CD14-positive monocyte (primary cell): ENCODE data around the gene GDA. TPM values are rescaled to one million over a fixed set of nuclear protein-coding genes. Genes with fewer than 3 reads are reported as not detected.

Source experiments
- DNase-seq, 3 donors: peaks; one replicate each; pipeline ENCODE4 v3.0.0-alpha.2; 2011 to 2022
- H2AFZ ChIP-seq: 2 replicates; pipeline ENCODE4 v1.6.0; 2012; ENCODE audit warnings: mild to moderate bottlenecking, low read depth, low read length, inconsistent platforms; ENCODE audit not compliant: insufficient read depth, poor library complexity, severe bottlenecking
- H3K27ac ChIP-seq, 2 donors: 1 replicate in 1 of 2; 2 replicates in 1 of 2; pipeline ENCODE4 v1.5.1; 2012 to 2013; ENCODE audit warnings: low read length in 2 of 2, control low read depth in 1 of 2, inconsistent platforms in 1 of 2, low read depth in 1 of 2, mild to moderate bottlenecking in 1 of 2
- H3K27me3 ChIP-seq, 2 donors: one replicate each; pipeline versions ENCODE4 v1.6.0 to v1.6.1; 2011 to 2013; ENCODE audit warnings: low read length in 2 of 2; ENCODE audit not compliant: control insufficient read depth in 2 of 2, insufficient read depth in 2 of 2
- H3K36me3 ChIP-seq, 2 donors: replicated peaks in 1 of 2; 1 replicate in 1 of 2; 2 replicates in 1 of 2; pipeline versions ENCODE4 v1.5.1 to v1.6.1; 2012 to 2013; ENCODE audit warnings: low read length in 2 of 2, control low read depth in 1 of 2, inconsistent platforms in 1 of 2, mild to moderate bottlenecking in 1 of 2; ENCODE audit not compliant: insufficient read depth in 2 of 2, control insufficient read depth in 1 of 2
- H3K4me1 ChIP-seq, 2 donors: 1 replicate in 1 of 2; 2 replicates in 1 of 2; pipeline versions ENCODE4 v1.5.1 to v1.6.1; 2012 to 2013; ENCODE audit warnings: low read length in 2 of 2, control low read depth in 1 of 2, inconsistent platforms in 1 of 2, mild to moderate bottlenecking in 1 of 2, moderate library complexity in 1 of 2; ENCODE audit not compliant: insufficient read depth in 2 of 2, control insufficient read depth in 1 of 2
- H3K4me2 ChIP-seq: replicated peaks from 2 replicates; pipeline ENCODE3; 2012; ENCODE audit warnings: low read length, moderate library complexity, mild to moderate bottlenecking; ENCODE audit not compliant: poor library complexity, severe bottlenecking; ENCODE audit errors: extremely low read depth
- H3K4me3 ChIP-seq, 3 experiments: fragments of 200-600 bp in 1 of 3; sonication (generic) in 1 of 3; replicated peaks in 1 of 3; 1 replicate in 2 of 3; 2 replicates in 1 of 3; pipeline ENCODE4 v1.5.1; 2011 to 2013; ENCODE audit warnings: low read length in 3 of 3, mild to moderate bottlenecking in 3 of 3, control low read depth in 2 of 3, low read depth in 2 of 3, inconsistent platforms in 1 of 3, moderate library complexity in 1 of 3
- H3K79me2 ChIP-seq: 2 replicates; pipeline ENCODE4 v1.6.0; 2012; ENCODE audit warnings: mild to moderate bottlenecking, control low read depth, inconsistent platforms, low read length, moderate library complexity; ENCODE audit not compliant: insufficient read depth
- H3K9ac ChIP-seq: 2 replicates; pipeline ENCODE4 v1.6.0; 2017; ENCODE audit warnings: low read length, mild to moderate bottlenecking; ENCODE audit not compliant: insufficient read depth, poor library complexity, severe bottlenecking
- H3K9me3 ChIP-seq, 2 donors: replicated peaks in 1 of 2; 1 replicate in 1 of 2; 2 replicates in 1 of 2; pipeline versions ENCODE4 v1.5.1 to v1.6.1; 2012 to 2013; ENCODE audit warnings: low read length in 2 of 2, control low read depth in 1 of 2; ENCODE audit not compliant: control insufficient read depth in 1 of 2, insufficient read depth in 1 of 2
- H4K20me1 ChIP-seq: 2 replicates; pipeline ENCODE4 v1.6.0; 2012; ENCODE audit warnings: mild to moderate bottlenecking, low read length, control low read depth, moderate library complexity; ENCODE audit not compliant: insufficient read depth
- H3K27ac Mint-ChIP-seq, 7 donors: one replicate each; pipeline ENCODE4 v1.8.0; 2020; ENCODE audit warnings: mild to moderate bottlenecking in 7 of 7, mixed read lengths in 7 of 7, moderate library complexity in 6 of 7, inconsistent platforms in 2 of 7
- H3K27me3 Mint-ChIP-seq, 3 donors: one replicate each; pipeline ENCODE4 v1.8.0; 2021 to 2022; ENCODE audit warnings: low read depth in 3 of 3, mild to moderate bottlenecking in 3 of 3, mixed read lengths in 3 of 3, moderate library complexity in 3 of 3, inconsistent platforms in 1 of 3
- H3K36me3 Mint-ChIP-seq, 2 donors: one replicate each; pipeline ENCODE4 v1.8.0; 2020; ENCODE audit warnings: mixed read lengths in 2 of 2, inconsistent platforms in 1 of 2, mild to moderate bottlenecking in 1 of 2
- H3K4me1 Mint-ChIP-seq: one replicate; pipeline ENCODE4 v1.8.0; 2020; ENCODE audit warnings: mild to moderate bottlenecking, mixed read lengths
- H3K4me3 Mint-ChIP-seq, 2 donors: one replicate each; pipeline ENCODE4 v1.8.0; 2020; ENCODE audit warnings: mild to moderate bottlenecking in 2 of 2, mixed read lengths in 2 of 2, moderate library complexity in 1 of 2
- H3K9me3 Mint-ChIP-seq, 7 donors: one replicate each; pipeline ENCODE4 v1.8.0; 2020 to 2022; ENCODE audit warnings: mixed read lengths in 7 of 7, mild to moderate bottlenecking in 6 of 7, moderate library complexity in 6 of 7, inconsistent platforms in 2 of 7
- WGBS: methylation state at CpG from one replicate; pipeline ENCODE4 v1.1.5; 2013; ENCODE audit warnings: missing lambda C conversion rate; ENCODE audit not compliant: insufficient coverage; 5-methylcytosine and 5-hydroxymethylcytosine counted together
- intact Hi-C, 2 donors: fragments of 100-400 bp; cut with micrococcal nuclease; formaldehyde crosslinking; loops; one replicate each; pipeline versions ENCODE4 v1.15.0 to v1.15.1; 2023
- polyA plus RNA-seq, 3 donors: library from polyadenylated mRNA; depleted of rRNA in 1 of 3; unstranded in 2 of 3; stranded (reverse) in 1 of 3; fragments of 300-500 nt in 2 of 3; fragments of >200 nt in 1 of 3; fragmentation: Illumina TruSeq in 2 of 3; gene quantifications; 1 replicate in 2 of 3; 2 replicates in 1 of 3; pipeline ENCODE4 v1.2.3, GENCODE V29; 2012 to 2021
- TF ChIP-seq, protein P1 (sequence below): fragments of 200-600 bp; IDR thresholded peaks from one replicate; pipeline ENCODE4 v1.8.0; 2022; ENCODE audit warnings: antibody characterized with exemption, mild to moderate bottlenecking

GDA gene
- polyA plus RNA-seq, 3 donors: not detected

DNA sequence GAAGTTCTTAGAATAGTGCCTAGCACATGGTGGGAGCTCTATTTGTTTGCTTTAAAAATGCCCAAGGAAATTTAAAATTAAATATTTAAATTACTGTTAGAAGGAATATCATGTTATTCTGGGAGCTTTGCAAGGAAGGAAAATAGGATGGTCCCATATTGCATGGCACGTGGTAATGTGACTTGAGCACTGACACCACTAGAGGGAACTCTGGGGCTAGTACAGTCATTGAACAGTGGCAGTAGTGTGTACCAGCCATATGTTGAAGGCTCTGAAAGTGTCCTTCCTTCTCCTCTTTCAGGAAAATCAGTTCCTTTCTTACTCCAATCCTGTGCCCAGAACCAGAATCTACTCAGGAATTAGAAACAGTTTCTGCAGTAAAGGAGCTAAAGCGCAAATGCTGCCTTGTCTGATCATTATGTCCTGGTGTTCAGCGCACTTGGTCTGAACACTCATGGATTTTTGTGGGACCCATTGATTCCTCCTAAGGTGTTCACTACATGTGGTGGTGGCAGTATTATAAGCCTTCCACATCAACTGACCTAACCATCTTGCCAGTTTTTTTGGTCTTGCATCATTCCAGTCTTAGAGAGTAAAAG lies 54.1 kb downstream of the GDA start:
- H3K9ac ChIP-seq: no peak overlapping the region
- no CpG with 5 or more reads among the region's 3 CpGs for WGBS
- intact Hi-C loops: no loop called here

DNA sequence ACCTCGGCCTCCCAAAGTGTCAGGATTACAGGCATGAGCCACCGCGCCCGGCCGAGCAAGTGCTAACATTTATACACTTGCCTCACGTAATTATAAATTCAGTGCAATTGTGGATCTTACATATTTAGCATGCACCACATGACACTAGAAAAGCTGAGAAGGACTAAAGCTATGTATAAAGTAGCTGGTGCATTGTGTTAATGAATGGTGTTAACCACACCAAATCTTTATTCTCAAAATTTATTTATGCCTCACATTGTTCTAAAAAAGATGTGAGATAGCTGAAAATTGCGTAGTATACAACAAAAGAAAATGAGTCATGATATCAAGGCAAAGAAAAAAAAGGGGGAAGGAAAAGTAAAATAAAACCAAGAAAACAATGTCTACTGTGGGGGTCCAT lies 54.8 kb downstream of the GDA start:
- Histone ChIP-seq H3K79me2 (no peaks in the 10 kb centered on the region), H3K9me3 (no peaks in the 10 kb centered on the region), H3K9ac (no peak overlapping the region), H3K36me3 (no peaks in the 10 kb centered on the region), H3K4me1 (peaks cover 0 to 17% of the 10 kb centered on the region in 2 donors), H3K4me2 (no peak overlapping the region), H2AFZ (no peak overlapping the region), H3K27me3 (peaks cover 0 to 3% of the 10 kb centered on the region in 2 donors), H3K4me3 (no peak overlapping the region), H3K27ac (no peak overlapping the region), H4K20me1 (no peaks in the 10 kb centered on the region)
- Mint-ChIP-seq H3K27me3 (peaks cover 4 to 15% (median 4%) of the 10 kb centered on the region in 3 donors), H3K27ac (no peak overlapping the region), H3K9me3 (peaks cover 0 to 2% (median 0%) of the 10 kb centered on the region in 7 donors), H3K4me1 (peaks cover 15% of the 10 kb centered on the region), H3K4me3 (no peak overlapping the region), H3K36me3 (no peaks in the 10 kb centered on the region)
- WGBS: 75% methylated on average over 1 of the region's 7 CpGs
- intact Hi-C loops: no loop called here
- DNase-seq: no peak
- TF ChIP-seq, protein P1, sequence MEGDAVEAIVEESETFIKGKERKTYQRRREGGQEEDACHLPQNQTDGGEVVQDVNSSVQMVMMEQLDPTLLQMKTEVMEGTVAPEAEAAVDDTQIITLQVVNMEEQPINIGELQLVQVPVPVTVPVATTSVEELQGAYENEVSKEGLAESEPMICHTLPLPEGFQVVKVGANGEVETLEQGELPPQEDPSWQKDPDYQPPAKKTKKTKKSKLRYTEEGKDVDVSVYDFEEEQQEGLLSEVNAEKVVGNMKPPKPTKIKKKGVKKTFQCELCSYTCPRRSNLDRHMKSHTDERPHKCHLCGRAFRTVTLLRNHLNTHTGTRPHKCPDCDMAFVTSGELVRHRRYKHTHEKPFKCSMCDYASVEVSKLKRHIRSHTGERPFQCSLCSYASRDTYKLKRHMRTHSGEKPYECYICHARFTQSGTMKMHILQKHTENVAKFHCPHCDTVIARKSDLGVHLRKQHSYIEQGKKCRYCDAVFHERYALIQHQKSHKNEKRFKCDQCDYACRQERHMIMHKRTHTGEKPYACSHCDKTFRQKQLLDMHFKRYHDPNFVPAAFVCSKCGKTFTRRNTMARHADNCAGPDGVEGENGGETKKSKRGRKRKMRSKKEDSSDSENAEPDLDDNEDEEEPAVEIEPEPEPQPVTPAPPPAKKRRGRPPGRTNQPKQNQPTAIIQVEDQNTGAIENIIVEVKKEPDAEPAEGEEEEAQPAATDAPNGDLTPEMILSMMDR: no peak

More for the DNA sequence above, 54.1 kb downstream of the GDA start:
- TF ChIP-seq, protein P1: peak; percentile 63
- H3K27me3 ChIP-seq: peaks cover 0 to 2% of the 10 kb centered on the region in 2 donors
- Mint-ChIP-seq H3K36me3 (no peaks in the 10 kb centered on the region), H3K27me3 (peaks cover under 1 to 15% (median 4%) of the 10 kb centered on the region in 3 donors), H3K4me3 (no peak overlapping the region), H3K9me3 (peaks cover 0 to 2% (median 0%) of the 10 kb centered on the region in 7 donors), H3K4me1 (peaks cover 15% of the 10 kb centered on the region), H3K27ac (no peak overlapping the region)
- peak in 1 of 3 donors; percentile 14 for DNase-seq
- H3K4me3 ChIP-seq: no peak overlapping the region
- no peak overlapping the region for H2AFZ ChIP-seq
- H3K4me1 ChIP-seq: peaks cover 0 to 17% of the 10 kb centered on the region in 2 donors
- no peaks in the 10 kb centered on the region for H3K79me2 ChIP-seq
- H3K36me3 ChIP-seq: no peaks in the 10 kb centered on the region
- no peak overlapping the region for H3K27ac ChIP-seq
- no peak overlapping the region for H3K4me2 ChIP-seq
- H3K9me3 ChIP-seq: no peaks in the 10 kb centered on the region
- H4K20me1 ChIP-seq: no peaks in the 10 kb centered on the region
